H1 (cell line): ENCODE measurements around the gene FLNA. TPM values are rescaled to one million over a fixed set of nuclear protein-coding genes. Genes with fewer than 3 reads are reported as not detected.

Experiments used
- CTCF ChIA-PET: fragments of 300-600 bp; sonication (Branson Sonifier 250); formaldehyde crosslinking; loops from one replicate; lab custom pipeline; 2021; ENCODE audit not compliant: partially characterized antibody; lab: Charles Lee
- POLR2A ChIA-PET: fragments of 300-600 bp; sonication (Branson Sonifier 250); formaldehyde crosslinking; loops from one replicate; lab custom pipeline; 2021; ENCODE audit warnings: inconsistent platforms; ENCODE audit not compliant: partially characterized antibody; lab: Charles Lee
- DNase-seq, 2 experiments: peaks; one replicate each; pipeline versions ENCODE4 v3.0.0 to v3.0.0-alpha.2; 2010 to 2022; ENCODE audit warnings: low spot score in 2 of 2, low read depth in 1 of 2, mixed read lengths in 1 of 2
- FAIRE-seq: peaks from 2 replicates; lab custom pipeline; 2011; peaks lifted over from hg19 to GRCh38; lab: Jason Lieb, UNC
- H2AFZ ChIP-seq: 2 replicates; pipeline ENCODE4 v1.8.1; 2012; ENCODE audit warnings: low read length, inconsistent platforms
- H2AK5ac ChIP-seq: 2 replicates; pipeline ENCODE4 v1.6.1; 2013; ENCODE audit warnings: low read depth, low read length
- H2BK120ac ChIP-seq: replicated peaks from 2 replicates; pipeline ENCODE3; 2013; ENCODE audit warnings: low read depth, low read length, inconsistent platforms
- H2BK12ac ChIP-seq: 2 replicates; pipeline ENCODE4 v1.6.1; 2013; ENCODE audit warnings: low read depth, low read length
- H2BK15ac ChIP-seq: 2 replicates; pipeline ENCODE4 v1.6.1; 2013; ENCODE audit warnings: low read length
- H2BK20ac ChIP-seq: 2 replicates; pipeline ENCODE4 v1.6.1; 2013; ENCODE audit warnings: low read length
- H2BK5ac ChIP-seq: 2 replicates; pipeline ENCODE4 v1.6.1; 2013; ENCODE audit warnings: low read depth, low read length
- H3K14ac ChIP-seq: 2 replicates; pipeline ENCODE4 v1.6.1; 2013; ENCODE audit warnings: inconsistent platforms; ENCODE audit not compliant: insufficient read length
- H3K18ac ChIP-seq: 2 replicates; pipeline ENCODE4 v1.6.1; 2013; ENCODE audit warnings: low read length; ENCODE audit errors: extremely low read depth
- H3K23ac ChIP-seq: 2 replicates; pipeline ENCODE4 v1.6.1; 2013; ENCODE audit warnings: inconsistent platforms; ENCODE audit not compliant: insufficient read length
- H3K23me2 ChIP-seq: 2 replicates; pipeline ENCODE4 v1.6.1; 2013; ENCODE audit warnings: low read depth, low read length
- H3K27ac ChIP-seq: 2 replicates; pipeline ENCODE4 v1.6.1; 2011; ENCODE audit warnings: low read depth, low read length, inconsistent platforms
- H3K27me3 ChIP-seq, 4 experiments: replicated peaks in 1 of 4; 1 replicate in 1 of 4; 2 replicates in 3 of 4; pipeline versions ENCODE4 v1.6.1 to v1.8.1; 2011 to 2013; ENCODE audit warnings: low read length in 3 of 4, mild to moderate bottlenecking in 3 of 4, inconsistent platforms in 2 of 4, mixed read lengths in 2 of 4, moderate library complexity in 1 of 4; ENCODE audit not compliant: control insufficient read depth in 3 of 4, insufficient read depth in 3 of 4; ENCODE audit errors: extremely low read depth in 1 of 4
- H3K36me3 ChIP-seq, 4 experiments: 2 replicates each; pipeline versions ENCODE4 v1.6.1 to v1.8.1; 2011 to 2013; ENCODE audit warnings: mild to moderate bottlenecking in 4 of 4, low read length in 3 of 4, moderate library complexity in 2 of 4, control low read depth in 1 of 4, inconsistent platforms in 1 of 4; ENCODE audit not compliant: insufficient read depth in 4 of 4, control insufficient read depth in 2 of 4
- H3K4ac ChIP-seq: replicated peaks from 2 replicates; pipeline ENCODE3; 2013; ENCODE audit warnings: low read length, low read depth, mixed read lengths, inconsistent platforms; ENCODE audit not compliant: insufficient read length
- H3K4me1 ChIP-seq, 4 experiments: replicated peaks in 1 of 4; 1 replicate in 1 of 4; 2 replicates in 3 of 4; pipeline versions ENCODE4 v1.6.1 to v1.8.1; 2011 to 2013; ENCODE audit warnings: low read length in 3 of 4, inconsistent platforms in 2 of 4, mixed read lengths in 1 of 4; ENCODE audit not compliant: insufficient read depth in 4 of 4, control insufficient read depth in 3 of 4
- H3K4me2 ChIP-seq, 2 experiments: 2 replicates each; pipeline versions ENCODE4 v1.6.1 to v1.8.1; 2011 to 2013; ENCODE audit warnings: low read depth in 2 of 2, low read length in 2 of 2, control low read depth in 1 of 2, inconsistent platforms in 1 of 2, mild to moderate bottlenecking in 1 of 2; ENCODE audit not compliant: insufficient read depth in 1 of 2
- H3K4me3 ChIP-seq, 4 experiments: fragments of 200-600, 300-600 bp in 1 of 4; sonication (generic), shearing (Covaris generic), sonication (Bioruptor Twin) in 1 of 4; 2 replicates each; pipeline versions ENCODE4 v1.5.1 to v1.8.1; 2011 to 2016; ENCODE audit warnings: low read length in 4 of 4, low read depth in 3 of 4, control low read depth in 2 of 4, inconsistent platforms in 2 of 4, mild to moderate bottlenecking in 2 of 4, mixed read lengths in 1 of 4, moderate library complexity in 1 of 4; ENCODE audit not compliant: insufficient read depth in 2 of 4; ENCODE audit errors: extremely low read depth in 1 of 4
- H3K56ac ChIP-seq: replicated peaks from 2 replicates; pipeline ENCODE3; 2013; ENCODE audit warnings: low read depth, mild to moderate bottlenecking, mixed read lengths, low read length, inconsistent platforms; ENCODE audit not compliant: insufficient read length
- H3K79me1 ChIP-seq: 2 replicates; pipeline ENCODE4 v1.6.1; 2013; ENCODE audit warnings: low read depth, low read length, control low read depth
- H3K79me2 ChIP-seq, 2 experiments: 2 replicates each; pipeline versions ENCODE4 v1.6.1 to v1.8.1; 2012 to 2013; ENCODE audit warnings: low read length in 2 of 2, mild to moderate bottlenecking in 2 of 2, inconsistent platforms in 1 of 2; ENCODE audit not compliant: insufficient read depth in 2 of 2, control insufficient read depth in 1 of 2
- H3K9ac ChIP-seq, 4 experiments: replicated peaks in 1 of 4; 1 replicate in 1 of 4; 2 replicates in 3 of 4; pipeline versions ENCODE4 v1.6.1 to v1.8.1; 2011 to 2013; ENCODE audit warnings: low read depth in 3 of 4, low read length in 3 of 4, control low read depth in 2 of 4, mild to moderate bottlenecking in 2 of 4, moderate library complexity in 2 of 4, inconsistent platforms in 1 of 4; ENCODE audit errors: extremely low read depth in 1 of 4
- H3K9me3 ChIP-seq, 2 experiments: 2 replicates each; pipeline versions ENCODE4 v1.6.1 to v1.8.1; 2012 to 2013; ENCODE audit warnings: mild to moderate bottlenecking in 2 of 2, moderate library complexity in 2 of 2, control low read depth in 1 of 2, inconsistent platforms in 1 of 2, low read depth in 1 of 2, low read length in 1 of 2, mixed read lengths in 1 of 2; ENCODE audit not compliant: insufficient read depth in 2 of 2
- H4K20me1 ChIP-seq, 2 experiments: replicated peaks in 1 of 2; 2 replicates each; pipeline versions ENCODE3 to v1.8.1; 2011 to 2013; ENCODE audit warnings: inconsistent platforms in 2 of 2, low read length in 2 of 2, mild to moderate bottlenecking in 1 of 2; ENCODE audit not compliant: insufficient read depth in 2 of 2, control insufficient read depth in 1 of 2
- H4K5ac ChIP-seq: 2 replicates; pipeline ENCODE4 v1.6.1; 2013; ENCODE audit warnings: low read length, low read depth, mixed read lengths, inconsistent platforms; ENCODE audit not compliant: insufficient read length
- H4K8ac ChIP-seq: 2 replicates; pipeline ENCODE4 v1.8.0; 2013; ENCODE audit warnings: mild to moderate bottlenecking, moderate library complexity, low read length, inconsistent platforms; ENCODE audit not compliant: insufficient read depth; ENCODE audit errors: extremely low read depth
- H4K91ac ChIP-seq: replicated peaks from 2 replicates; pipeline ENCODE3; 2013; ENCODE audit warnings: low read length, mixed read lengths, inconsistent platforms; ENCODE audit not compliant: insufficient read length
- WGBS, 2 experiments: shearing (Covaris generic) in 1 of 2; methylation state at CpG; one replicate each; pipeline versions ENCODE4 v1.1.6 to v1.1.7; 2013 to 2015; ENCODE audit warnings: low lambda C conversion rate in 2 of 2, mixed read lengths in 2 of 2, inconsistent platforms in 1 of 2, low coverage in 1 of 2, missing lambda C conversion rate in 1 of 2; ENCODE audit not compliant: insufficient replicate concordance in 2 of 2, insufficient coverage in 1 of 2, insufficient read length in 1 of 2; ENCODE audit errors: extremely low coverage in 1 of 2, missing lambda C conversion rate in 1 of 2; 5-methylcytosine and 5-hydroxymethylcytosine counted together
- polyA plus RNA-seq, 7 experiments: library from polyadenylated mRNA; depleted of rRNA in 3 of 7; stranded (reverse) in 5 of 7; unstranded in 2 of 7; fragments of >200 nt in 5 of 7; fragments of 200-250 nt in 2 of 7; gene quantifications; 1 replicate in 5 of 7; 2 replicates in 1 of 7; 4 replicates in 1 of 7; pipeline versions ENCODE4 v1.2.1 to v1.2.3, GENCODE V29; 2011 to 2013; ENCODE audit warnings: missing spikeins in 2 of 7, mixed read lengths in 2 of 7
- total RNA-seq: library from RNA; stranded (reverse); fragmentation: NEBNext Ultra II Directional; extraction: Animal tissue kit (Norgen Biotek cat#: 25700); gene quantifications from 2 replicates; pipeline ENCODE4 v1.2.1, GENCODE V29; 2021

FLNA gene
- total and polyA plus RNA-seq, 2 of the 8 experiments (the other 6 are each of a cell fraction or from before 2014, with no cell fraction given): 315 to 925 TPM

- Histone ChIP-seq H2AFZ (no peak overlapping the region), H3K79me2 (no peaks in the 10 kb centered on the region), H2BK12ac (no peak overlapping the region), H2BK120ac (no peak overlapping the region), H2BK5ac (no peak overlapping the region), H3K56ac (no peak overlapping the region), H3K4me3 (no peak overlapping the region), H3K27ac (no peak overlapping the region), H3K9ac (no peak overlapping the region), H3K4me1 (no peaks in the 10 kb centered on the region), H2BK20ac (no peak overlapping the region), H3K14ac (no peak overlapping the region), H4K91ac (no peak overlapping the region), H3K27me3 (no peaks in the 10 kb centered on the region), H3K36me3 (peaks cover 31 to 82% (median 67%) of the 10 kb centered on the region in 4 experiments), H3K9me3 (no peaks in the 10 kb centered on the region), H3K79me1 (no peaks in the 10 kb centered on the region), H4K5ac (no peak overlapping the region), H3K18ac (no peak overlapping the region), H4K8ac (no peak overlapping the region; the same call in 1 of the 2 replicates), H3K23me2 (no peaks in the 10 kb centered on the region), H2AK5ac (no peak overlapping the region), H2BK15ac (no peak overlapping the region), H3K4me2 (no peak overlapping the region), H3K23ac (no peak overlapping the region), H4K20me1 (peaks cover 0 to 25% of the 10 kb centered on the region in 2 experiments), H3K4ac (no peak overlapping the region)
- ChIA-PET CTCF (no interaction called here), POLR2A (interaction anchor here (0.6 to 15.6 kb wide), 4 partner anchors 14 to 48 kb away, joined by 3 to 348 read pairs (median 29); partner anchors contain the start of gene RPL10)
- WGBS, 2 experiments: 95% methylated on average over 21 of the region's 30 CpGs; no CpG with 5 or more reads in 1 of the 2 experiments
- FAIRE-seq: no peak
- no peak for DNase-seq
These were observed 23.0 kb downstream of the FLNA start for GRCh38 chrX:154351183-154352011.
